Nephron (organoid): ENCODE results near the gene CDH4.

Source experiments
- H3K27ac Mint-ChIP-seq, 3 experiments: 2 replicates each; pipeline ENCODE4 v1.8.0; 2020; ENCODE audit warnings: mixed read lengths in 3 of 3, mild to moderate bottlenecking in 2 of 3, moderate library complexity in 1 of 3
- H3K27me3 Mint-ChIP-seq: 2 replicates; pipeline ENCODE4 v1.8.0; 2021; ENCODE audit warnings: low read depth, mild to moderate bottlenecking, moderate library complexity, mixed read lengths
- H3K36me3 Mint-ChIP-seq: 2 replicates; pipeline ENCODE4 v1.8.0; 2020; ENCODE audit warnings: low read depth, mixed read lengths
- H3K4me1 Mint-ChIP-seq: 2 replicates; pipeline ENCODE4 v1.8.0; 2020; ENCODE audit warnings: mixed read lengths
- H3K4me3 Mint-ChIP-seq, 3 experiments: 2 replicates each; pipeline ENCODE4 v1.8.0; 2020; ENCODE audit warnings: mild to moderate bottlenecking in 3 of 3, mixed read lengths in 3 of 3, moderate library complexity in 2 of 3
- H3K9me3 Mint-ChIP-seq: 2 replicates; pipeline ENCODE4 v1.8.0; 2020; ENCODE audit warnings: mixed read lengths
- TF ChIP-seq, protein P1 (sequence below), 3 experiments: fragments of 200-600 bp; sonication (generic); IDR thresholded peaks; one replicate each; pipeline ENCODE4 v1.5.0; 2021; ENCODE audit warnings: antibody characterized with exemption in 3 of 3; ENCODE audit not compliant: unreplicated experiment in 3 of 3

The CDH4 gene

DNA sequence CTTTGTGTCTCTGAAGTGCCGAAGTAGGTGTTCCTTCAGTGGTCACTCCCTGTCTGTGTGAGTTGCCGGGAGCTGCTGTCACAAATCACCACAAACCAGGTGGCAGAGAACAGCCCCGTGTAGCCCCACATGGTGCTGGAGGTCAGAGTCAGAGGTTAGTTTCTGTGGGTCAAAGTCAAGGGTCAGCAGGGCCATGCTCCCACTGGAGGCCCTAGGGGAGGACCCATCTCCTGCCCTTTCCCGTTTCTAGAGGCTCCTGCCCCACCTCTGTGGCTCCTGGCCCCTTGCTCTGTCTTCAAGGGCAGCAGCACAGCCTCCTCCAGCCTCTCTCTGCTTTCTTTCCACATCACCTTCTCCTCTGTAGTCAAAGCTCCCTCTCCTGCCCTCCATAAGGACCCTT is 549.4 kb downstream of the CDH4 start:
- H3K4me3 Mint-ChIP-seq: no peak overlapping the region
- TF ChIP-seq, protein P1, sequence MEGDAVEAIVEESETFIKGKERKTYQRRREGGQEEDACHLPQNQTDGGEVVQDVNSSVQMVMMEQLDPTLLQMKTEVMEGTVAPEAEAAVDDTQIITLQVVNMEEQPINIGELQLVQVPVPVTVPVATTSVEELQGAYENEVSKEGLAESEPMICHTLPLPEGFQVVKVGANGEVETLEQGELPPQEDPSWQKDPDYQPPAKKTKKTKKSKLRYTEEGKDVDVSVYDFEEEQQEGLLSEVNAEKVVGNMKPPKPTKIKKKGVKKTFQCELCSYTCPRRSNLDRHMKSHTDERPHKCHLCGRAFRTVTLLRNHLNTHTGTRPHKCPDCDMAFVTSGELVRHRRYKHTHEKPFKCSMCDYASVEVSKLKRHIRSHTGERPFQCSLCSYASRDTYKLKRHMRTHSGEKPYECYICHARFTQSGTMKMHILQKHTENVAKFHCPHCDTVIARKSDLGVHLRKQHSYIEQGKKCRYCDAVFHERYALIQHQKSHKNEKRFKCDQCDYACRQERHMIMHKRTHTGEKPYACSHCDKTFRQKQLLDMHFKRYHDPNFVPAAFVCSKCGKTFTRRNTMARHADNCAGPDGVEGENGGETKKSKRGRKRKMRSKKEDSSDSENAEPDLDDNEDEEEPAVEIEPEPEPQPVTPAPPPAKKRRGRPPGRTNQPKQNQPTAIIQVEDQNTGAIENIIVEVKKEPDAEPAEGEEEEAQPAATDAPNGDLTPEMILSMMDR (IDR thresholded peaks at IDR 0.05; ENCODE audit: unreplicated experiment in 3 of 3): no peak
- peaks cover 15% of the 10 kb centered on the region for H3K4me1 Mint-ChIP-seq
- H3K27ac Mint-ChIP-seq: no peak overlapping the region
- H3K9me3 Mint-ChIP-seq: no peaks in the 10 kb centered on the region
- no peaks in the 10 kb centered on the region for H3K36me3 Mint-ChIP-seq
- peaks cover 46% of the 10 kb centered on the region for H3K27me3 Mint-ChIP-seq

DNA sequence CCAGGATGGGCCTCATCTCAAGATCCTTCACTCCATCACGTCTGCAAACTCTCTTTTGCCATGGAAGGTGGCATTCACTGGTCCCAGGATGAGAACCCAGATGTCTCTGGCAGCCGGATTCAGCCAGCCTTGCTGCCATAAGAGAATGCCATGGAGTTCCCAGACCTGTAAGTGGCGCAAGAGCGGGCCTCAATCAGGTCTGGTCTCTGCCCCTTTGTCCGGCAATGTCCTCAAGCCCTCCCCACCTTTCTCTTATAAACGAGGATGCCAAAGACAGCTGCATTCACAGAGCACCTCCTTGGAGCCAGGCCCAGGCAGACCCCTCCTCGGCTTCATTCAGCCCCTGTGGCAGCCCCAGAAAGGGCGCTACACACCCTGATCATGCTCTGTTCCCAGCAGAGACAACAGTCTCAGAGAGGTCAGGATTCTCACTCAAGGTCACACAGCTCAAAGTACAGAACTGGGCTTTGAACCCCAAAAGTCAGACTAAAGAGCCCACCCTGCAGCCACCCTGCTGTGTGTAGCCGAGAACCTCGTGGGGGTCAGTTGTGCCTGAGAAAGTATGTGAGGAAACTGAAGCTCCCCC is 549.9 kb downstream of the CDH4 start:
- Mint-ChIP-seq H3K4me1 (peaks cover 15% of the 10 kb centered on the region), H3K4me3 (no peak overlapping the region), H3K36me3 (no peaks in the 10 kb centered on the region), H3K27me3 (peaks cover 50% of the 10 kb centered on the region), H3K27ac (no peak overlapping the region), H3K9me3 (no peaks in the 10 kb centered on the region)
- TF ChIP-seq, protein P1 (IDR thresholded peaks at IDR 0.05; ENCODE audit: unreplicated experiment in 3 of 3): no peak

DNA sequence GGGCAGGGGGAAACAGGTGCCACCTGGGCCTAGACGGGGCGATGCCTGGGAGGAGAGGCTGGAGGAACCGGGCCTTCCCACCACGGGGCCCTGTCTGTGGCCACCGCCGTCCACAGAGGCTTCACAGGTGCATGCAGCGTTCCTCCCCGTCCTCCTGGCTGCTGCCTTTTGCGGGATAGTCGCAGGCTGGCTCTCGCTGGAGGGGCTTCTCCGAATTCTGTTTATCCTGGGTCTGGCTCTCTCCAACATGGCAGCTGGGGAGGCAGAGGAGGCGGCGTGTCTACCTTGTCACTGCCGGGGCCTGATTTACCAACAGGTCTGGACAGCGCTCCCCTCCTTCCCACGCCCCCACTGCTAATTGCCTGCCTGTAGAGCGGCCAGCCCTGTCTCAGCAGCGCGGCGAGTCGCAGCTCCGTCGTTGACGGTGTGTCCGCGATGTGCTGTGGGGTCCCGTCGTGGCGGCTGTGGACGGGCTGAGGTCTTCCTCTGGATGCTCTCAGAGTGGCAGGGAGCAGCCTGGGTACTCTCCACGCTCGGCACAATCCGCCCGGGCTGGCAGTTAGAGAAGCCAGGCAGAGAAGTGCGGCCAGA is 550.8 kb downstream of the CDH4 start:
- H3K27ac Mint-ChIP-seq: peak overlapping the region in 1 of 3 experiments; percentile 69
- H3K27me3 Mint-ChIP-seq: peaks cover 48% of the 10 kb centered on the region
- H3K4me3 Mint-ChIP-seq: no peak overlapping the region
- peaks cover 15% of the 10 kb centered on the region for H3K4me1 Mint-ChIP-seq
- H3K36me3 Mint-ChIP-seq: no peaks in the 10 kb centered on the region
- TF ChIP-seq, protein P1 (IDR thresholded peaks at IDR 0.05; ENCODE audit: unreplicated experiment in 3 of 3): no peak
- no peaks in the 10 kb centered on the region for H3K9me3 Mint-ChIP-seq

DNA sequence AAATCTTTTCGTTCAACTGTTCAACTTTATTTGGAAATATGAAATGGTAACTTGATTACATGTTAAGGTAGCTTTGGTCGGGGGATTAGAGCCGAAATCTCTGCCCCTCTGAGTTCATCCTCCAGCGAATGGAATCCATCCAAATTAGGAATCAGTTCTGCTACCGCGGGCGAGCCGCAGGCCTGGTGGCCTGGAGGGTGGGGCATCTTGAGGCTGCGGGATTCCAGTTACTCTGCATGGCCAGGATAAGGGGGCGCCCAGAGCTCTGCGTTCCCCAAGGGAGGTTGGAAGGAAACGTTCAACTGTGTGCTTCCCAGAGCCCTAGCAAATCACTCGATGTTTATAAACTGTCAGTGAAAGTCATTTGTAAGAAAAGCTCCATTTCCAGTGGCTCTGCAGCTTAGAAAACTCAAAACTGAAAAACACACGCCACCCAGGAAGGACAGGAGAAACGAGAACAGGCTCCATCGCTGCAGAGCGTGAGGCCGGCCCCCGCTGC is 551.4 kb downstream of the CDH4 start:
- H3K27me3 Mint-ChIP-seq: peaks cover 50% of the 10 kb centered on the region

DNA sequence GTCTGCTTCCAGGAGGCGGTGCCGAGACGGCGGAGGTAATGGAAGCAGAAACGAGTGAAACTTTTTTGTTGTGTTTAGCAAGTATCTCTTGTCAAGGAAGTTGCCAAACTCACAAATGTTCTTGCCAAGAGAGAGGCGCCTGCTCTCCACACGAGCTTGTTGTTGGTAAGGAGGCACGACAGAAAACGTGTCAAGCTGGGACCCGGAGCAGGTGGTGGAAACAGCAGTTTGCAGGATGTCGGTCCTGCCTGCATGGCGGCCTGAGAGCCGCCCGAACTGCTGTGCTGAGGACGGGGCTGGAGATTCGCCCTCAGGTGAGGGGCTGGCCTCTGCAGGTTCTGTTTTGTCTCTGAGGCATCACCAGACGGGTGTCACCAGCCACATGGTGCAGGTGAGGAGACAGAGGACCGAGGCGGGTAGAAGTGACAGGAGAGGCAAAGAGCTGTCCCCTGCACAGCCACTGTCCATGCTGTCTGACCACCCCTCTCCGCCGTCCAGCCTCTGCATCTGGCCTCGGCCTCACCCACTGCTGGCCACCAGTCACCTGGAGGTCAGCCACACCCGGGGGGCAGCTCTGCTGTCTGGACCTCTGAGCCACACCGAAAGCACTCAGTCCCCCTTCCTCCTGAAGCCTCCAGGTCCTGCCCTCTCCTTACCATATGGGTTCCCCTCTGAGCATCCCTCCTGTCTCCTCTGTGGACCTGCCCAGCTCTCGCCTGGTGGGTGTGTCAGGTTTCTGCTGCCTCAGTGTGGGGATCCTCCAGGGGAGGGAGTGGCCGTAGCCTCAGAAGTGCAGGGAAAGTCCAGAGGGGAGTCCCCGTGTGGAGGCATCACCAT is 552.1 kb downstream of the CDH4 start:
- Mint-ChIP-seq H3K27ac (peak overlapping the region in 2 of 3 experiments; percentile 60 to 69), H3K4me3 (peak overlapping the region; percentile 48 to 74 (median 66)), H3K36me3 (no peaks in the 10 kb centered on the region), H3K4me1 (peaks cover 22% of the 10 kb centered on the region), H3K9me3 (no peaks in the 10 kb centered on the region), H3K27me3 (peaks cover 54% of the 10 kb centered on the region)
- TF ChIP-seq, protein P1 (IDR thresholded peaks at IDR 0.05; ENCODE audit: unreplicated experiment in 3 of 3): no peak

More for the DNA sequence above, 551.4 kb downstream of the CDH4 start:
- H3K36me3 Mint-ChIP-seq: no peaks in the 10 kb centered on the region
- peak overlapping the region in 2 of 3 experiments; percentile 60 to 69 for H3K27ac Mint-ChIP-seq
- TF ChIP-seq, protein P1 (IDR thresholded peaks at IDR 0.05; ENCODE audit: unreplicated experiment in 3 of 3): no peak
- peak overlapping the region; percentile 48 to 74 (median 66) for H3K4me3 Mint-ChIP-seq
- no peaks in the 10 kb centered on the region for H3K9me3 Mint-ChIP-seq
- H3K4me1 Mint-ChIP-seq: peaks cover 19% of the 10 kb centered on the region
